Heart right ventricle (tissue), 16 donors: ENCODE data around the gene ACVR1B. TPM values are rescaled to one million over a fixed set of nuclear protein-coding genes. Genes with fewer than 3 reads are reported as not detected.
A peak's percentile ranks its signal among the peaks of the same experiment; 100 is the strongest.

Source experiments
- ATAC-seq, 8 donors: fragments of 200-7000 bp; cut with Tn5 transposase; one replicate each; pipeline ENCODE4 v1.9.1; 2020; ENCODE audit warnings: mild to moderate bottlenecking in 8 of 8, moderate library complexity in 8 of 8, moderate number of reproducible peaks in 1 of 8
- DNase-seq, 2 donors: peaks; one replicate each; pipeline ENCODE4 v3.0.0-alpha.2; 2020
- H3K27ac ChIP-seq, 10 donors: fragments of 200-600 bp; sonication (generic) in 2 of 10; one replicate each; pipeline versions ENCODE4 v1.5.0 to v1.8.0; 2020 to 2022; ENCODE audit warnings: mild to moderate bottlenecking in 3 of 10
- H3K27me3 ChIP-seq, 7 donors: fragments of 200-600 bp; one replicate each; pipeline ENCODE4 v1.8.0; 2021 to 2022; ENCODE audit warnings: mild to moderate bottlenecking in 2 of 7
- H3K36me3 ChIP-seq, 9 donors: fragments of 200-600 bp; sonication (generic) in 1 of 9; one replicate each; pipeline versions ENCODE4 v1.5.0 to v1.8.0; 2020 to 2022; ENCODE audit warnings: mild to moderate bottlenecking in 2 of 9
- H3K4me1 ChIP-seq, 9 donors: fragments of 200-600 bp; sonication (generic) in 1 of 9; one replicate each; pipeline versions ENCODE4 v1.5.0 to v1.8.0; 2020 to 2022; ENCODE audit warnings: mild to moderate bottlenecking in 4 of 9
- H3K4me3 ChIP-seq, 10 donors: fragments of 200-600 bp; sonication (generic) in 2 of 10; one replicate each; pipeline versions ENCODE4 v1.5.0 to v1.8.0; 2020 to 2022; ENCODE audit warnings: mild to moderate bottlenecking in 7 of 10, moderate library complexity in 2 of 10
- H3K9me3 ChIP-seq, 11 donors: fragments of 200-600 bp in 10 of 11; sonication (generic) in 2 of 11; one replicate each; pipeline versions ENCODE4 v1.5.0 to v1.8.0; 2013 to 2022; ENCODE audit warnings: mild to moderate bottlenecking in 2 of 11, control low read depth in 1 of 11, moderate library complexity in 1 of 11
- CTCF ChIP-seq, 9 donors: fragments of 200-600 bp; sonication (generic) in 2 of 9; IDR thresholded peaks; one replicate each; pipeline versions ENCODE4 v1.5.0 to v1.8.0; 2021 to 2022; ENCODE audit warnings: antibody characterized with exemption in 9 of 9, mild to moderate bottlenecking in 5 of 9, moderate library complexity in 1 of 9
- WGBS, 2 donors: extraction: QIAGEN DNeasy Blood & Tissue Kit; methylation state at CpG; one replicate each; pipeline ENCODE4 v1.1.7; 2013; ENCODE audit warnings: inconsistent platforms in 1 of 2; 5-methylcytosine and 5-hydroxymethylcytosine counted together
- intact Hi-C, 10 donors: fragments of 100-400 bp; cut with DNase I; formaldehyde crosslinking; loops; one replicate each; pipeline versions ENCODE4 v1.11.1 to v1.14.2; 2022
- polyA plus RNA-seq, 2 donors: library from polyadenylated mRNA; stranded (reverse); fragments of 200-250 nt; gene quantifications; one replicate each; pipeline ENCODE4 v1.2.3, GENCODE V29; 2013
- total RNA-seq, 10 donors: library from RNA; stranded (reverse); fragmentation: NEBNext Ultra II Directional in 3 of 10; extraction: Animal tissue kit (Norgen Biotek cat#: 25700) in 3 of 10; gene quantifications; one replicate each; pipeline versions ENCODE4 v1.2.1 to v1.2.4, GENCODE V29; 2021 to 2023
- donor health status: Arrhythmogenic right ventricular cardiomyopathy.
- donor health status: ischemic (EF 13 %, LVEDD 7.1; RV severe dilation, severe dysfunction).
- donor health status: healthy with polysubstance abuse.
- donor health status: DM: no; HTN: yes; CAD: no.
- donor health status: DM: no; HTN: no; CAD: no.
- donor health status: ischemic (EF 25% LVEDD 6.9; RV normal size, moderate dysfunction).
- donor health status: ischemic (EF 25% LVEDD 5.7; RV mildly dilated, moderate dysfunction).
- donor health status: healthy.
- donor health status: DM: yes; HTN: yes; CAD: no.
- donor health status: Ischemic cardiomyopathy.
- donor health status: ischemic (EF 35%, LVEDD 5.7; RV mildly dilated, moderate dysfunction).
- donor health status: nonischemic (EF 11% LVEDD 7.7; RV severe dilation, severe dysfunction).
- donor health status: DM: yes; HTN: yes; CAD: no.
- donor health status: PGD.
- donor health status: ischemic (EF 29% LVEDD 5.4; RV normal size, mild dysfunction).
- donor health status: nonischemic (EF 23%, LVEDD 6.1; RV moderate dilation, normal function).

The ACVR1B gene
- total and polyA plus RNA-seq, 12 donors, result 5.8 to 15.5 (median 9.7) TPM

GRCh38 chr12:52018433-52019112 lies 67.1 kb downstream of the ACVR1B start:
- no peak for DNase-seq

GRCh38 chr12:52019113-52019770 lies 67.7 kb downstream of the ACVR1B start:
- H3K36me3 ChIP-seq, result peaks cover 0 to 15% (median 3%) of the 10 kb centered on the region in 9 donors
- H3K4me3 ChIP-seq, result no peak overlapping the region
- no peak overlapping the region for H3K27ac ChIP-seq
- no peak for DNase-seq
- intact Hi-C loops, result no loop called here
- WGBS, 2 donors, result 77 to 81% methylated on average over 13 of the region's 13 CpGs
- no peaks in the 10 kb centered on the region for H3K9me3 ChIP-seq
- no peak for TF ChIP-seq CTCF (IDR thresholded peaks at IDR 0.05)
- H3K4me1 ChIP-seq, result peaks cover 4 to 28% (median 13%) of the 10 kb centered on the region in 9 donors
- no peak for ATAC-seq
- peaks cover 0 to 7% (median 0%) of the 10 kb centered on the region in 7 donors for H3K27me3 ChIP-seq

More at GRCh38 chr12:52018433-52019112, 67.1 kb downstream of the ACVR1B start:
- Histone ChIP-seq H3K27me3 (peaks cover 0 to 7% (median 0%) of the 10 kb centered on the region in 7 donors), H3K9me3 (no peaks in the 10 kb centered on the region), H3K27ac (no peak overlapping the region), H3K4me1 (peaks cover 0 to 21% (median 7%) of the 10 kb centered on the region in 9 donors), H3K4me3 (no peak overlapping the region), H3K36me3 (peaks cover 0 to 22% (median 10%) of the 10 kb centered on the region in 9 donors)
- WGBS, 2 donors, result 80 to 87% methylated on average over 4 of the region's 4 CpGs
- no peak for TF ChIP-seq CTCF (IDR thresholded peaks at IDR 0.05)
- no peak for ATAC-seq
- intact Hi-C loops, result no loop called here

- no peaks in the 10 kb centered on the region for H3K9me3 ChIP-seq
- no peak overlapping the region for H3K4me3 ChIP-seq
- H3K27me3 ChIP-seq, result peaks cover 0 to 7% (median 0%) of the 10 kb centered on the region in 7 donors
- WGBS, 2 donors, result 33% methylated on average over 9 of the region's 9 CpGs
- no peak overlapping the region for H3K27ac ChIP-seq
- H3K36me3 ChIP-seq, result peaks cover 0 to 3% (median 0%) of the 10 kb centered on the region in 9 donors
- peak in 4 of 8 donors; percentile 12 to 21 (median 19) for ATAC-seq
- TF ChIP-seq CTCF (IDR thresholded peaks at IDR 0.05), result peak; percentile 37 to 78 (median 72)
- peaks cover 5 to 40% (median 25%) of the 10 kb centered on the region in 9 donors for H3K4me1 ChIP-seq
- intact Hi-C loops, result loop anchor here in 3 of 10 donors (1.0 to 2.0 kb wide), 2 partner anchors 16 kb away; no protein-coding TSS in a partner anchor
- DNase-seq, result peak in 1 of 2 donors; percentile 55
Observed at GRCh38 chr12:52020539-52021336, 69.2 kb downstream of the ACVR1B start.

GRCh38 chr12:52022841-52023181 lies 71.3 kb downstream of the ACVR1B start:
- no peaks in the 10 kb centered on the region for H3K36me3 ChIP-seq
- no peak for DNase-seq
- peak overlapping the region in 9 of 10 donors; percentile 20 to 84 (median 54) for H3K27ac ChIP-seq
- no peaks in the 10 kb centered on the region for H3K9me3 ChIP-seq
- ATAC-seq, result peak in 1 of 8 donors; percentile 1
- intact Hi-C loops, result loop anchor here in 4 of 10 donors (1.0 to 2.0 kb wide), 3 partner anchors 18 to 30 kb away; no protein-coding TSS in a partner anchor
- TF ChIP-seq CTCF (IDR thresholded peaks at IDR 0.05), result no peak
- peak overlapping the region; percentile 20 to 62 (median 54) for H3K4me3 ChIP-seq
- peaks cover 5 to 59% (median 45%) of the 10 kb centered on the region in 9 donors for H3K4me1 ChIP-seq
- WGBS, 2 donors, result 12 to 26% methylated on average over 14 of the region's 14 CpGs
- peaks cover 0 to 7% (median 0%) of the 10 kb centered on the region in 7 donors for H3K27me3 ChIP-seq
